NCI-H526 treated with DMSO at 0.1 percent for 48 hours (cell line): ENCODE results near the gene ERFL.

Experiments used
- DNase-seq: peaks from one replicate; lab custom pipeline; 2025; lab: John Stamatoyannopoulos, UW

The ERFL gene

DNA sequence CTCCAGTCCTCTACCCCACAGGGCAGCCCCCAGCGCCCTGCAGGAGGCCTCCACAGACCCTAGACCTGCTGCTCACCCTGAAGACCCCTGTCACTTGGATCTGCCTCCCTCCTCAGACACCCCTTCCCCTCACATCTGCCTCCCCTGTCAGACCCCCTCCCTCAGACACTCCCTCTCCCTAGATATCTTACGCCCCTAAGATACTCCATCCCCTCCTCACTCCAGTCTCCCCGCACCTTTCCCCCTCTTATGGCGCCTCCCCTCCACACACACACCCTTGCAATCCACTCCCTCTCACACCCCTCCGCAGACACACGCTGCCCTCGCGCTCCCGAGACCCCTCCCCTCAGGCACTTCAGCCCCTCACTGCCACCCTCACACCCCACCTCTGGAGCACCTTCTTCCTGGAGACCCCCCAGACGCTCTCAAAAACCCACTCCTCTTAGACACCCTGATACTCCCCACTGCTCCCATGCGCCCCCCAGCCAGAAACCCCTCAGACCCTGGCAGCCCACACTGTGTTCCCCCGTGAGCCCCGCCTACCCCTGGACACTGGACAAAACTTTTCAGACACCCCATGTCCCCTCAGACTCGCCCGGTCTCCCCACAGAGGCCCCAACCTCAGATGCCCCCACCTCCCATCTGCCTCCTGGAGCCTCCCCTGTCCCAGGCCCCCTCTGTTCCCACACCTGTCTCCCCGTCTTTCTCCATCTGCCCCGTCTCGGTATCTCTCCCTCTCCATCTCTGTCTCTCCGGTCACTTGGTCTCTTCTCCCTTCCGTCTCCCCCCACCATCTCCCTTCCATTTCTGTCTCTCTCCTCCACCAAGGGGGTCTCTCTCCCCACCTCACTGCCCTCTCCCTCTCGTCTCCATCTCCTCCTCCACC, 14.5 kb downstream of the ERFL start:
- no peak for DNase-seq

DNA sequence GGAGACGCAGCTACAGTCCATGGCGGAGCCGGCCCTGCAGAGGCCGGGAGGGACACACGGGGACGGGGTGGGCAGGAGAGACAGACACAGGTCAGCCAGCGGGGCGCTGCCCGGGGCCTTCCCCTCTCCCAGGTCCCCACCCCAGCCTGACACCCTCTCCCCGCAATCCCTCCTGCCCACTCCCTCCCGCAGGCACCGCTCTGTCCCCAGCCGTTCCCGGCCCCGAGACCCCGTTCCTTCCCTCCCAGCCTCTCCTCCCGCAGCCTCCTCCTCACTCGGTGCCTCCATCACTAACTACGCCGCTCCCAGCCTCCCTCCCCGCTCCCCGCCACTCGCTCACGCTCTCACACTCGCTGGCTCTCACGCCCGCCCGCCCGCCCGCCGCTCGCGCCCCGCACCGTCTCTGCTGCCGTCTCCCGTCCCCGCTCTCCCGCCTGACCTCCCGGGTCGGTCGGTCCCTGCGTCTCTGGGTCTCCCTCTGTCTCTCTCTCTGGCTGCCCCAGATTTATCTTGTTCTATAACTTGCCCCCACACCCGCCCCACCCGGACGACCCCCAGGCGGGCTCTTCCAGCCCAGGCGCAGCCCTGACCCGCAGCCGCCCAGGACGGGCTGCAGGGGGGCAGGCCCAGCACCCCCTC, 15.2 kb downstream of the ERFL start:
- no peak for DNase-seq

DNA sequence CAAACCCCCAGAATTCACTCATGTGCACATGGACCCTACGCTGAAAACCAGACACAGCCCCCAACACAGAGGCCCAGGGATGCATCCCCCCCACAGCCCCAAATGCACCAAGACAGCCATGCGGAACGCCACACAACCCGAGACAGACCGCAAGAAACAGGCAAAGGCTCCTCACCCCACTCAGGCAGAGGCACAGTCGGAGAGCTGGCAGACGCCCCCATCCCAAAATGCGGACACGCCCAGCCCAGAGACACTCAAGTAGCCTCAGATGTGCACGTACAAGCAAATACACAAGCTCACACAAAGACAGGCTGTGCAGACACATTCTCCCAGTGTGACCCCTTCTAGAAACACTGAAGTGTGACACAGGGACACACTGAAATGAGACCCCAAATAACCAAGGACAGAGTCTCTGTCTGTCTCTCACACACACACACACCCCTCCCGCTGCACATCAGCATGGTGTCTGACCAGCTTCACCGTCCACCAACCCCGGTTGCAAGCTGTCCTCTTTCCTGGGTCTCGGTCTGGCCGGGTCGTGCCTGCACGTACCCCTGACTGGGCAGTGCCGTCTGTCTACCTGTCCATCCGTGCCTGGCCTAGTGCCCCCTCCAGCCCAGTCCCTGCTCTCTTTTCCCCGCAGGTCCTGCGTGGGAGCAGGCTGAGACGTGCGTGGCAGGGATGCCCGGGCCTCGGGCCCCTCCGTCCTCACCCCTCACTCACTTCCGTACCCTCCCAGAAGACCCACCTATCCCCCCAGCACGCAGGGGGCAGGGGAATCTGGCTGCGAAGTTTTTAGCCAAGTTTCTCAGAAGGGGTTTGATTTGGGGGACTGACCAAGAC, 16.1 kb downstream of the ERFL start:
- no peak for DNase-seq

DNA sequence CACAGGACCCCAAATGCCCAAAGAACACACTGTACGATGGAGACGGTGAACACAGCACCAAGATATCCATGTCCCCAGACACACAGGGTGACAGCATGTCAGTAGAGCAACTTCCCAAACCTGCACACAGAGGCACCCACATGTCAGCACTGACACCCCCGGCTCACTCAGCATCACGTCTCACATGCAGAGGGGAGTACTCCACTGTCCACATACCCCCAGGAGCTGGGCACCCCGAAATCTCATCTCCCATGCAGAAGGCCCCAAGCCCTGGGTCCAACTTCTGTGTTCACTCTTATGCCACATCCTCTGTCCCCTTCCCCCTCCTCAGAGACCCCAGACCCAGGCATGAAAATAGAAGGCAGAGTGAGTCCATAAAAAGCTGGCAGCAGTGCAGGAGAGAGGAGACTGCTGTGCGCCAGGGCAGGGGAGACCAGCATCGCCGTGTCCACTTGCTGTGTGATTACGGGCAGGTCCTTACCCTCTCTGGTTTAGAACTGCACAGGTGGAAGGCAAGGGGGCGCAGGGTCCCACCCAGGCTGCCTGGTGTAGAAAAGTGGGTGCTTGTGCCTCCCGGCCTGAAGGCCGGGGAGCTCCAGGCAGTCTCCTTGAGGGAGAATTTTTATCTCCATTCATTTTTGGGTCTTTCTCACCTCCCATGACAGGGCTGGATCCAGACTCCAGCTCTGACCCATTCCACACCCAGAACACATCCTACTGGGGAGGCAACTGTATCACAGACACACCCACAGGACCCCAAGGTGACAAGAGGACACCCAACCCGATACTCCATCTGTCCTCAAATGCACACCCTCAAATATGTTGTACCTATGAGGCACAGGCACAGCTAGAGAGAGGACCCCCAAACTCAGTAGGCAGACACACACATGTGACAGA, 17.0 kb downstream of the ERFL start:
- DNase-seq = no peak

DNA sequence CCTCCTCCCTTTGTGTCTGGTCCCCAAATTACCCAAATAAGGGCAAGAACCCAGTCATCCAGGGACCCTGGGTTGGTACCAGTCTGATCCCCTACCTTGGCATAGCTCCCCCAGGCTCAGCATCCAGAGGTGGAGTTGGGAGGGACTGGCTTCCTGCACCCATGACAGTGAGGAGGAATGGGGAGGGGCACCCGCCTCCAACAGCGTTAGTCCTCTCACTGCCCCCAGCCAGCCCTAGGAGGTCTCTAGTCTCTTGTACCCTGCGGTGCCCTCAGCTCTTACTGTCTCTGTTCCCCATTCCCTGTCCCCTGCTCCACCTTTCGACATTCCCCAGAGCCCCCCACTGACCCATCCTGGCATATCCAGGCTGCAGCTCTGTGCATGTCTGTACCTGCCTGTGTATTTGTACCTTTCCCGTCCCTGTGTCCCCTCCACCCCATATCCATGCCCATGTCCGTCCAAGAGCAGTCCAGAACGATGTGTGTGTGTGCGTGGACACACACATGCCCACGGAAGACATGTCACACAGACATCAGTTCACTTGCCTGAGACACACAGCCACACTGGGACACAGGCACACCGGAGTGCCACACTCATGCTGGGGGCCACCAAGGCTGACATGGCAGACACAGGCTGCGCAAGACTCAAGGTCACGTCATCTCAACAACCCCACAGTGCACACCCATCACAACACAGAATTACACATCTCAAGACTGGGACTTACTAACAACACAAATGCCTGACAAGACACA, 17.8 kb downstream of the ERFL start:
- no peak for DNase-seq

DNA sequence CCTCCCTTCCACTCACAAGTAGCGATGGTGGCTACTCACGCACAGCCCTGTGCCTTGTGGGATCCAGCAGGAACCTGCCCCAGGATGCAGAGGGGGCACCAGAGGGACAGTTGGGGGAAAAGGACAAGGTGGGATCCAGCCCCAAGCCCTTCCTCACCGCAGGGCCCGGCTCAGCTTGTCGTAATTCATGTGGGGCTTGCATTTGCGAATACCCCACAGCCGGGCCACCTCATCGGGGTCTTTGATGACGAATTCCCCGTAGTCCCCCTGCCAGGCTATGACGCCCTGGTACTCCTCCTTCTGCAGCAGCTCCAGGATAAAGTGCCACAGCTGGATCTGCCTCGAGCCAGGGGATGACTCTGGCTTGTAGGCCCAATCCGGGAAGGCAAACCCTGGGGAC, 18.5 kb downstream of the ERFL start:
- DNase-seq = no peak

DNA sequence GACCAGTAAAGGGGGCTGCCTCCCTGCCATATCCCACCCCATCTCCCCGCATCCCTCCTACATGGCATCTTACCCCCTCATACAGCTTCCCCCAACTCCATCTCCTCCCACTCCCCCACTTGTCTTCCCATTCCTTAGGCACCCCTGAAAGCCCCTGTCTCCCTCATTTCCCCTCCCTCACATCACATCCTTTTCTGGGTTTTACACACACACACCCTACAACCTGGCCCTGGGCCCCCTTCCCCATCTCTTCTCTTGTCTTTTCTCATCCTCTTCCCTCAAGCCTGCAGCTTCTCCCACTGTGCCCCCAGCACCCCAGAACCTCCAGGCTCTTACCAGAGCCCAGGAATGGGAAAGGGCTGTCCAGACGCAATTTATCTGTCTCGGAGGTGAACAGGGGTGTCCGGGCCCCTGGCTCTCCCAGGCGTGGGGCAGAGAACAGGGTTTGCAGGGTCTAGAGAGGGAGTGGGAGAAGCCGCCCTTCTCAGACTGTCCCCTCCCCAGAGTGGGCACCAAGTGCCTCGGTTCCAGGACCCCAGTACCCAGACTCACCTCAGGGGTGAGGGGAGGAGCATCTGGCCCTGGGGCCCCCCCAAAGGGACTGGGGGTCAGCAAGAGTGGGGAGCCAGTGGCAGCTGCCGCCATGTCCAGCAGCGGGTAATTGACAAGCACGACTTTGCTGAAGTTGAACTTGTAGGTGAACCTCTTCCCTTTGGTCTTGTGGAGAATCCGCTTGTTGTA, 19.4 kb downstream of the ERFL start:
- DNase-seq = no peak

DNA sequence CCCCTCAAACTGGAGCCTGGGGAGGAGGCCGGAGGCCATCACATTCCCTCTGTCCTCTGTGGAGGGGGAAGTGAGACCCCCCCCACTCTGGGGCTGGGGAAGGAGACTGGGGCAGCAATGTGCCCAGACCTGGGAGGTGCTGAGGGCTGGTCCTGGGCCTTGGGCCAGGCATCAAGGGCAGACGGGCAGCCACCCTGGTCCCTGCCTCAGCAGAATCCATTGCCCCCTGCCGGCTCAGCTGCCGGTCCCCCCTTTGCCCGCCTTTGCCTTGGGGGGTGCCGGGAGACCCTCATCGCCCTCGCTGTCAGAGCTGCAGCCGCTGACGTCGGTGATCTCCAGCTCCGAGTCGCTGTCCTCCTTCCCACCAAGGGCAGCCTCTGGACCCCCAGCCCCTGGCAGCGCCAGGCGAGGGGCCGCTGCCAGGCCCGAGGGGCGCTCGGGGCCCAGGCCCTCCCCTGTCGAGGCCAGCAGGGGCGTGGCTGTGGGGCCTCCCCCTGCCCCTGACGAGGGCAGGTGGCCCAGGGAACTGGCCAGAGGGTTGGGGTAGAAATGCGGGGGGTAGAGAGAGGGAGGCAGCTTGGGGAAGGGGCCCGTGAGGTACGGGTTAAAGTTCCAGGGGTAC, 20.1 kb downstream of the ERFL start:
- DNase-seq = no peak

DNA sequence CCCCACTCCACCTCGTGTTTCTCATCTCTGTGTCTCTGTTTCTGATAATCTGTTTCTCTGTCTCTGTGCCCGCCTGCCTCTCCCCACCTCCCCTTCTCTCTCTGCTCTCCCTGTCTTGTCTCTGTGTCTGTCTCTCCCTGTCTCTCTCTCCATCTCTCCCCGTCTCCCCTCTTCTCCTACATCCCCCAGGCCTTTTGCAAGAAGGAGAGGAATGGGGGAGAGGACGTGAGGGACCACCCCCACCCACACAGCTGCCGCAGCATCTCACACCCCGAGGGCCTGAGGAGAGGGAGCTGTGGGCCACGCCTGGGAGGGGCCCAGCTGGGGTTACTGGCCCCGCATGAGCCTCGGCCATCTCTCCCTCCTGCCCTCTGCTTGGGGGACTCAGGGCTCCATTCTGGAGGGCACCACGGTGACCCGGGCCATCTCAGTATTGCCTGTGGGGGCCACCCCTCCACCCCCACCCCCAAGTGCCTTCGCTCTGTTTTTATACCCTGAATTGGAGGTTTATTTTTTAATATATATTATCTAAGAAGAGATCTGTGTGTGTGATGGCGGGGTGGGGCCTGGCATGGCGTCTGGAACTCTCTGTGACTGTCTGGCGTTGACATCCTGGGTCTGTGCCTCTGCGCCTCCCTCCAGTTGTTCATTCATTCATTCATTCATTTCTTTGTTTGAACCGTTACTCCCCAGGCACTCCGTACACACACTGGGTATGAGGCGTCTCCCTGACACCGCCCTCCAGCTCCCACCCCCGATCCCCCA, 21.2 kb downstream of the ERFL start:
- no peak for DNase-seq

DNA sequence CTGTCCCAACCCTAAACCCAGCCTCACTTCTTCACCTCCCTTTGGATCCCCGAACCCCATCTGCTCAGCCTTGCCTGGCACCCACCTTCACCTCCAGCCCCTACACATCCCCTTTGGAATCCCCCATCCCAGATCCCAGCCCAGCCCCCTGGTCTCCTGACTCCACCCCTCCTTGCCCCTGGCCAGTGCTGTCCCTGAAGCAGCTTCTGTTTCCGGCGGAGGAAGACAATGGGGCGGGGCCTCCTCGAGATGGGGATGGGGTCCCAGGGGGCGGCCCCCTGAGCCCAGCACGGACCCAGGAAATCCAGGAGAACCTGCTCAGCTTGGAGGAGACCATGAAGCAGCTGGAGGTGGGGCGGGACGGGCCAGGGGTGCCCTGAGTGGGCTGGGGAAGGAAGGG, 22.0 kb downstream of the ERFL start:
- DNase-seq = no peak

DNA sequence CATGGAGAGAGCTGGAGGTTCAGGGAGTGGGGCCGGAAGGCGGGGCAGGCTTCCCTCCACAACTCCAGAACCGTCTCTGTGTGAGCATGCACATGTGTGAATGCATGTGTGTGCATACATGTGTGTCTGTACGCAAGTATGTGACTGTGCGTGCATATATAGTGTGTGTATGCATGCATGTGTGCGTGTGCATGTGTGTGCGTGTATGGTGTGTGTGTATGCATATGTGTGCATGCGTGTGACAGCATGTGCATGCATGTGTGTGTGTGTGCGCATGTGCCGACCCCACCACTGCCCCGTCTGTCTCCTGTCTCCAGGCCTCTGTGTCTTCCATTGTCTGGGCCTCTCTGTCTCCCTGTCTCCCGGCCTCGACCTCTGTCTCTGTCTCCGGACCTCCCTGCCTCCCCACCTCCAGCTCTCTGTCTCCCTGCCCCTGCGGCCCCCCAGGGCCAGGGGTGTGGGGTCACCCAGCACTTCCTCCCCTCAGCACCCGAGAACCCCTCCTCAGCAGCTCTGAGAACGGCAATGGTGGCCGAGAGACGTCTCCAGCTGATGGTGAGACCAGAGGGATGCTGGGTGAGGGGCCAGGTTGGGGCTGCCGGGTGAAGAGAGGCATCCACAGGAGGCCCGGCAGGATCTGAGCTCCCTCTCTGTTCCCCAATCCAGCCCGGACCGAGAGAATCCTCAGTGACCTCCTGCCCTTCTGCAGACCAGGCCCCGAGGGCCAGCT, 22.8 kb downstream of the ERFL start:
- DNase-seq = no peak

DNA sequence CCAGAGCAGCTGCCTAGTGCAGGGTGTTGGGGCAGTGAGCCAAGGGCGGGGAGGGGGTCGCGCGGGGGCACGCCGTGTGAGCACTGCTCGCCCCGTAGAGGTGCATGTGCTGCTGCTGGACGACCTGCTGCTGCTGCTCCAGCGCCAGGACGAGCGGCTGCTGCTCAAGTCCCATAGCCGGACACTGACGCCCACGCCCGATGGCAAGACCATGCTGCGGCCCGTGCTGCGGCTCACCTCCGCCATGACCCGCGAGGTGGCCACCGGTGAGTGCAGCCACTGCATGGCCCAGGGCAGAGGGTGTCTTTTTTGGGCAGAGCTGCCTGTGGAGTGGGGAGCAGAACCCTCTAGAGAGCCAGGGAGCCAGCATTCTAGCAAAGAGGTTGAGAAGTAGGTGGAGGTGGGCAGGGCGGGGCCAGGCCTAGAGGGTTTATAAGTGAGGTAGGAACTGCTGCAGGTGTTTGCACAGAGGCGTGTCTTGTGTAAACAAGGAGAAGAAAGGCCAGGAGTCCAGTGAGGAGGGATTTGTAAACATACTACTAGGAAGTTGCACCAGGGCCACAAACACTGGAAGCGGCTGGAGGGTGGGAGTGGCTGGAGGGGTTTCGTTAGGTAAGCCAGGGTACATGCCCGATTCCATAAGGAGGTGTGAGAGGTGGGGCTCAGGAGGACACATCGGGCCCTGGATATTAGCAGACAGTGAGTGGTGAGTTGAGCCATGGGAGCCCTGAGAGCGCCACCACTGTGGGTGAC, 24.0 kb downstream of the ERFL start:
- peak; percentile 93 for DNase-seq

DNA sequence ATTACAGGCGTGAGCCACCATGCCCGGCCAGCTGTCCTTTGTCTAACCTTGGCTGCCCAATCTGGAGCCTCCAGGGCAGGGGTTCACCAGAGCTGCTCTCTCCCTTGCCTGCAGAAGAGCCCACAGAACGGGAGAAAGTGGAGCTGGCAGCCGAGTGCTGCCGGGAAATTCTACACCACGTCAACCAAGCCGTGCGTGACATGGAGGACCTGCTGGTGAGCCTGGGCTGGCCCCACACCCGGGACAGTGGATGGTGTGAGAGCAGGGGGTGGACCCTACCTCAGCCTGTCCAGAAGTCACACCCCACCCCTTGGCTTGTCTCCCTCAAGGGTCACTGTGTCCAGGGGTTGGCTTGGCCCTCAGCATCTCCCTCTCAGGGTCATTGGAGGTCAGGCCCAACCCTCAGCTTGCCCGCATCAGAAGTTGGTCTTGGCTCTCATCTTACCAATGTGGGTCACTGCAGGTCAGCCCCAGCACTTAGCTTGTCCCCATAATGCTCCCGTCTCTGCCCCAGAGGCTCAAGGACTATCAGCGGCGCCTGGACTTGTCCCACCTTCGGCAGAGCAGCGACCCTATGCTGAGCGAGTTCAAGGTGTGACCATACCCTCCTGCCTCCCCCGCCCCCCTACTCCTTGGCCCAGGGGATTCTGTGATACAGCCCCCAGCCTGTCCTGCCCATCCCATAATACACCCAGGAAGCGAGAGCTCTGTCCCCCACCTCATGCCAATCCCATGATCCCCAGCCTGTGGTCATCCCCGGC, 24.9 kb downstream of the ERFL start:
- no peak for DNase-seq

DNA sequence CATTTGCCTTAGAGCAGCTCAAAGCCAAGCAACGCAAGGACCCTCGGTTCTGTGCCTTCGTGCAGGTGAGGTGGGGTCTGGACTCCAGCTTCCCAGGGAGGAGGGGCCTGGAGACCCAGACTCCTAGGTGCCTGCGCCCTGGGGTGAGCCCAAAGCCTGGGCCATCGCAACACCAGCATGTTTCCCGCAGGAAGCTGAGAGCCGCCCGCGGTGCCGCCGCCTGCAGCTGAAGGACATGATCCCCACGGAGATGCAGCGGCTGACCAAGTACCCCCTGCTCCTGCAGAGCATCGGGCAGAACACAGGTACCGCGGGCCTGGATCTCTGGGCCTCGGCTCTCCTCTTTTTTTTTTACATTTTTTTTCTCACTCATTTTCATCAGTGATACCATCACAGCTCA, 25.7 kb downstream of the ERFL start:
- DNase-seq = no peak

DNA sequence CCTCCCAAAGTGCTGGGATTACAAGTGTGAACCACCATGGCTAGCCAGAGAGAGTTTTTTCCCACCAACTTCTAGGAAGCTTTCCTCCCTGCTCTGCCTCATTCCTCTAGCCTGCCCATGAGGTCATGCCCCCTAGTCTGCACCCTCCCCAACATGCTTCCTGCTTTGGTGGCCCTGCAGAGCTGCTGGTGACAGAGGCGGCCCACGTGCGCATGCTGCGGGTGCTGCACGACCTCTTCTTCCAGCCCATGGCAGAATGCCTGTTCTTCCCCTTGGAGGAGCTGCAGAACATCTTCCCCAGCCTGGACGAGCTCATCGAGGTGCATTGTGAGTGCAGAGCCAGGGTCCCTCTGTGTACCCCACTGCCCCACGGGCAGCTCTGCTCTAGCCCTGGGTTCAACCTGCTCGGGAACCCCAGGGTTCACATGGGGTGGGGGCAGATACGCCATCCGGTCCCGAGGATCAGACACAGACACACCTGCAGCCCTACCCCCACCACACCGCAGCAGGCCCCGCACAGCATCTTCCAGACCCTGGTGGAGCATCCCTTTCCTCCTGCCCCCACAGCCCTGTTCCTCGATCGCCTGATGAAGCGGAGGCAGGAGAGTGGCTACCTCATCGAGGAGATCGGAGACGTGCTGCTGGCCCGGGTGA, 26.4 kb downstream of the ERFL start:
- DNase-seq = no peak

DNA sequence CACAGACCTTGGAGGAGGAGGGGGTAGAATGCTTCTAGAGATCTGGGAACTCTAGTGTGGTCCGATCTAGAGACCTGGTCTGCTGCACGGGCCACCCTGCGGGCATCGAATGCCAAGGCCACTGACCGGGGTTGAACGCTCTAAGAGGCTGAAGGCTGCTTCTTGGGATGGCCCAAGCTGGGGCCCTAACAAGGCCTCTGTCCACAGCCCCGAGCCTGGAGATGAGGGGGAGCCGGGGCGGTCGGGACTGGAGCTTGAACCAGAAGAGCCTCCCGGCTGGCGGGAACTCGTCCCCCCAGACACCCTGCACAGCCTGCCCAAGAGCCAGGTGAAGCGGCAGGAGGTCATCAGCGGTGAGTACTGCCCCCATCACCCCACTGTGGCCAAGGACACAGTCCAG, 30.0 kb downstream of the ERFL start:
- DNase-seq = no peak
